Activated T-helper 1 cell treated with anti-CD3 and anti-CD28 coated beads, Interleukin-2, amount 50 U/mL, for 16 hours (primary cell): ENCODE results near the gene FRMD3.

Experiments
- DNase-seq, 2 donors: peaks; one replicate each; pipeline ENCODE4 v3.0.0-alpha.2; 2020; ENCODE audit warnings: low read depth in 1 of 2, low spot score in 1 of 2

Gene FRMD3

DNA sequence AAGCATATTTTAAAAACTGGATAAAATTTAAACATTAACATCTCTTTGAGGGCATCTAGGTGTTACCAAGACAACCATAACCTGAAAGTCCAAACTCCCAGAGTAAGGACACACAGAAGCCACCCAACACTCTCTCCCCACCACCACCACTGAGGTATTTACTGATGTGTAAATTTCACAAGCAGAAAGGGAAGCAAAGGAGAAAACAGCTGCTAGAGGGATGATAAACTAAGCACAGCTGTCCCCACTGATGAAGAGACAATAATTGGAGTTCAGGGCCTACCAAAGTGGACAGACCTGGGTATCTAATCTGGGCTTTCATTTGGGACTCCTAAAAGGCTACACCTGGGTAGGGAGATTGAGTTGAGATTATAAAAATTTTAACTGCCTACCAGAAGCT, 63.6 kb downstream of the FRMD3 start:
- DNase-seq: no peak

DNA sequence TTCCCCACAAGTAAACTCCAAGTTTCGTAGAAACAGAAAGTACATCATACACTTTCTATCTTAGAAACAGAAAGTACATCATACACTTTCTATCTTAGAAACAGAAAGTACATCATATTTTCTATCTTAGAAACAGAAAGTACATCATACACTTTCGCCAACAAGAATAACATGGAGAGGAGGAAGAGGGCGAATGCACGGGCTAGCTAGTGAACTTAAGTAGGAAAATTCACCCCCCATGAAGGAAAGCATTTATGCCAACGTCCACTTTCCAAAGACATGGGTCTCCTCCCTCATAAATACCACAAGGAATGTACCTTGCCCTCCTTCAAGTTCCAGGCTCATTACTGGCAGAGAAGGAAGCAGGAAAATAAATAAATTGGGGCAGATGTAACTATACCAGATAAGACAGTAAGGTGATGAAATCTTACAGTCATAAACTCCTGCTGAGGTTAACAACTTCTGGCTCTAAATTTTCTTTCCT, 64.7 kb downstream of the FRMD3 start:
- no peak for DNase-seq

DNA sequence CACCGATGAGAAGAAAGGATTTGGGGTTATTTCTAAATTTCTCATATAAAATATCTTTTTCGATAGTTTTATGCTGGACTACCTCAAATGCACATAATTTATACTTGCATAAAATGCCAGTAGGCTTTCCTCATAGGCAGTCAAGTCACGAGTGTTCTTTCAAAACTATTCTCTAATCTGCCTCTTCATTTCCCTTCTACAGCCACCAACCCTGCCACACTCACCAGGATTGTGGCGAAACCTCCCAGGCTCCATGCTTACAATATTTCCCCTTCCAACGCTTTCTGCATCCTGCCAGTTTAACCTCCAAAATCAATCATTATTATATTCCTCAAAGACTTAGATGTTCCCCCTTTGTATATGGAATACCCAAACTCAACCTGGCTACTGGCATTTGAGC, 65.4 kb downstream of the FRMD3 start:
- DNase-seq: no peak

DNA sequence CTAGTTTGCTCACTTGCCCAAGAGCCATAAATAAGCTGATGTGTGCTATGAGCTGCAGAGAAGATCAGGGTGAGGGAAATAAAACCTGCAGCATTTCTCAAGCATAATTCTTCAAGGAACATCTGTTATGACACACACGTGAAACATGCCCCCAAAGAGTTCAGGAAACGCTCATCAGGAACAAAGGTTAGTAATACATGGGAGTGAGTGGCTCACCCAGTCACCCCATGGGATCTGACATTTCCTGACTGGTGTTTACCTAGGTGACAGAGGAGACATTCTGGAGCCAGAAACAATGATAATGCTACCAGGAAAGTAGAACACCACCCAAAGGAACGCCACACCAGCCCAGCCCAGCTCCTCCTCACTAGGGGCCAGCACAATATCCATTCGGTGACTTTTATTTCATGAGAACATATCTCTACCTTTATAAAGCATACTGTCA, 66.0 kb downstream of the FRMD3 start:
- DNase-seq: no peak

DNA sequence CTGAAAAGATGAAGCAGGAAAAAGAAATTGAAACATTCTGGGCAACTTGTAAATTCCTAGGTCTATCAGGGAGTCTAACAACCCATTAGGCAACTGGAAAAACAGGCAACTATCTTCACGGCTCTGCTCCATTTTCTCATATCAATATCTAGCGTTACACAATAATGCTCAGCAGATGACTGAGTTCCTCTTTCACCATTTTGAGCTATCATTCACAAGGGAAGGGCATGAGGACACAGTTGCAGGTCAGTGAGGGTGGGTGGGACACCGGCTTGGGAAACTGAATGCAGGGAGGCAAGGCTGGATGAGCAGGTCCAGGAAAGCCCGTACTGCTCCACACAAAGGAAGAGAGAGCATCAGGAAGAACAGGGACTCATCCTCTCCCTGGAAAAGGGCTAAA, 67.0 kb downstream of the FRMD3 start:
- DNase-seq: no peak

DNA sequence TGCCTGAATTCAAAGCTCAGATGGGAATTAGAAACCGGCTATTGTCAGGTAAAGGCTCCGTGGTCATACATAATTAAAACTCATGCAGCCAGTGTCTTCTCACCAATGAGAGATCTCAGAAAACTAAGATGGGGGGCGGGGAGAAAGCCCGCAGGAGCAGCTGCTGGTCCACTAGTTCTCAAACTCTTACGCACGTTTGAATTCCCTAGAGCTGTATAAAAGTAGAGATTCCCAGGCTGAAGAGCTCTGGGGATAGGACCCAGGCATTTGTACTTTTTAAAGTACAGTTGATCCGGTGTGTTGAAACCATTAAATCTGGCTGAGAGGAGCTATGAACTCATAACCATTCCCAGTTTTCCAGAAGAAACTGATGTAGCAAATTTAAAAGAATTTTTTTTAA, 68.5 kb downstream of the FRMD3 start:
- no peak for DNase-seq

DNA sequence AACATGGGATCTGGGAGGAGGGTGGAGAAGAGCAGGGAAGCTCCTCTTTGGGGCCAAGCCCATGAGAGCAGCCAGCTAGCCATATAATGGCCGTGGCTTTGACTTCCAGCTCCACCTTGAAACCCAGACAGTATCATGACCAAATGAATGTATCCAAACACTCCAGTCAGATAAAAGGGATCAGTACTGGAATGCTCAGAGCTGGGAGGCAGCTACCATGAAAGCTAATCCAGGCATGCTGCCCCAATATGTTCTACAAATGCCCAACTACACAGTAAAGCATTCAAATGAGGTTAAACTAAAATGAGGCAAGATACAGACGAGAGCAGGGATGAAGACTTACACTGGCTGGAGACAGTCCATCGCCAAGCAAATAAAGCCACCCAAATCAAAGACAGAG, 69.4 kb downstream of the FRMD3 start:
- DNase-seq: no peak

DNA sequence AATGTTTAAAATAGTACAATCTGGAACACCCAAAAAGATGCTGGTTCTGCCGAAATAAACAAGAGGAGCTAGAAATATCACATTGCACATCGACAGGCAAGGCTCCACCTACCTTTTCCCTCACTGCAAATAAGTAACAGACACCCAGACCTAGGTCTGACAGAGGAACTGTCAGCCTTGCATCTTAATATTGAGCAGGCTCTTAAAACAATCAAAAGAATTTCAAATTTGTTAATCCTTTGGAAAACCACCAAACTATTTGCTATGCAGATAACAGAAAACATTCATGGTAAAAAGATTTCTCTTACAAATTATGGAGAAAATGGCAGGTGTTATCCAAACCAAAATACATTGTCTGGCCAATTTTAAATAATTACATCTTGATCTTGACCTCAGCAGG, 71.3 kb downstream of the FRMD3 start:
- no peak for DNase-seq

DNA sequence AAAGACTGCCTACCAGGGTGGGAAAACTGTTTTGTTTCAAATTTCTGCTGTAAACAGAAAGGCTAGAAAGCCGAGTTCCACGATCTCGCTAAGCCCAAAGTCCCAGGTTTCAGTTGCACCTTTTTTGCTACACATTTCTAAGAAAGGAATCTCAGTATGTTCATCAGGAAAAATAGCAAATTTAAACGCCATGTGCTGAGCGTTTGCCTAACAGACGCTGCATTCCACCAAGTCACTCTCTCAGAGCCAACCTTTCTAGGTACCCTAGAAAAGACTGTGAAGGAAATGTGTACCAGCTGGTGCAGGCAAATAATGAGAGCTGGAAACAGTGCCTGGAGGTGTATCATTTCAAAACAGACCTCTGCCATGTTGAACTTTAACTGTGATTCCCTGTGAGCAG, 71.8 kb downstream of the FRMD3 start:
- DNase-seq: no peak

DNA sequence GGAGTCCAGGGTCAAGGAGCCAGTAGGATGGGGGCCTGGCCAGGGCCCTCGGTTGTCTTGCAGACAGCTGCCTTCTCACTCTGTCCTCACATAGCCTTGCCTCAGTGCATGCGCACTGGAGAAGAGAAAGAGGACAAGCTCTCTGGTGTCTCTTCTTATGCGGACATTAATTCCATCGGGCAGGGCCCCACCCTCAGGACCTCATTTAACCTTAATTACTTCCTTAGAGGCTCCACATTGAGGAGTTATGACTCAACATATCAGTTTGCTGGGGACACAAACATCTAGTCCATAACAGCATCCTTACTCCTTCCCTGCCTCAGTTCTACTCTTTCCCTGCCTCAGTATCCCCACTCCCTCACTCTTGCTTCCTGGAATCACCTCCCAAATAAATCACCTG, 78.4 kb downstream of the FRMD3 start:
- no peak for DNase-seq

DNA sequence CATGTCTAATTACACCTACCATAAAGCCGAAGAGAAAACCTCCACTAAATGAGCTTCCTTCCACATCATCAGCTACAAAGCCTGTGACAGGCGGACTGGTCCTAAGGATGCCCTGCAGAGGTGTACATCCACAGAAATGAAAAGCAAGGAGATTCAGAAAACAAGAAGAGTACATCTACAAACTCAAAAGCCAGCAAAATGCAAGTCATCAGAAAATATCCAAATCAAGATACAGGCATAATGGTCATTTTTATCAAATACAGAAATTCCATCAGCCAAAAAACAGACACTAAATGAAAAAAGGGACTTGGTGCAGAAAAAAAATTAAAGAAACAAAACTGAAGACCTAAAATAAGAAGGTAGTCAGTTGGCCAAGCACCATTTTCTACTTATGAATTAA, 79.7 kb downstream of the FRMD3 start:
- DNase-seq: no peak

DNA sequence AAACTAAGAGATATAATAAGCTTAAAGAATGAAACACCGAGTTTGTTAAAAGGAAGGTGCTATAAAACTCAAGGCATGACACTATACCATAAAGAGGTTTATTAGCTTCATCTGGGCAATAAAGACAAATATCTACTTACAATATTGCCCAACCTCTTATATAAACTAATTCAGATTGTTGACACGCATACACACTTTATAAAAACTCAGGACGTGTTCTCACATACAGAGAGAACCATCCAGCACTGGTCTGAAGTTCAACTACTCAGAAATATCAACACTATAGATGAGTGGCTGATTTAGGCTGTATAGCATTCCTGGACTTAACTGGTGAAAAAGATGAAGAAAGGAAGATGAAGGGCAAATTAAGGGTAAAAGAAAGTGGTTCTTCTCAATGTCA, 81.2 kb downstream of the FRMD3 start:
- DNase-seq: no peak

DNA sequence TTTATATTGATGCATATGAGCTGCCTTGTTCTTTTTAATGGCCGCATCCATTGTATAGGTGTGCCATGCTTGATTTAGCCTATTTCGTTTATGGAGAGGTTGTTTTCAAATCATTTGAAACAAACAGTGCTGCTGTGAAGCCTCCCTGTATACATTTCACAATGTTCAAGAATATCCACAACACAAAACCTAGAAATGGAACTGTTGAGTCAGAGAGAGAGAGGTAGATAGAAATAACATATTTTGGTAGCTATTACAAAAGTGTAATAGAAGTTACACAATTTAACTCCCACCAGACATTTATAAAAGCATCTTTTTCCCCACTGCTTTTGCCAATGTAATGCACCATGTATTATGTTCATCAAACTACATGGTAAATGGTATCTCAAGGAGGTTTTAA, 82.0 kb downstream of the FRMD3 start:
- DNase-seq: no peak

DNA sequence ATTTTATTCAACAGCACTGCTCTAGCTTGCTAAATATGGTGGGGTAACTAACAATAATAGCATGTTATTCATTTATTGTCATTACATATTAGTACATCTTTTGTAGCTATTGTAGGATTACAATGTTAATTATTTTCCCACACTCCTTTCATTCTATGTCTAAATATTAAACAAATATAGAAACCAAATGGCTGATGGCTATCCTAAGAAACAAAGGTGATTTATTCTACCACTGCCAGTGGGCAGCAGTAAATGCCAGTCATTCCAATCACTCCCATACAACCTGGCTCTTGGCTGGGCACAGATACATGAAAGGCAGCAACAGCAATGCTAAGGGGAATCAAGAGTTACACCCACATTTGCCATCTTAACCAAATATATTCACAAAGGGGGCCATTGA, 84.1 kb downstream of the FRMD3 start:
- no peak for DNase-seq

DNA sequence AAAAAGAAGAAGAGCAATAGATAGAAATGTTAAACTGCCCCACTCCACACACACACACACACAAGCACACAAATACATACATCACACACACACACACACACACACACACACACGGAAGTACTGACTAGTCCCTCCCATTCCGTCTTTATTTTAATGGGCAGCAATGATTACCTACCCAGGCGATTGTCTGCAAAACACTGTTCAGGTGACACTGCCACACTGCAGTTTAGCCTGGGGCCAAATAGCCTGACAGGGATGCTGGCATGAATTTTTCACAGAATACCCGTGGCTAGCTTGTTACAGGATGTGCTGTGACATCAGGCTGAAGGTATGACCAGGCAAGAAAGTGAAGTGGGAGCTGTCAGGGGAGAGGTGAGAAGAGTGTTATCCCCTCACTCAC, 86.9 kb downstream of the FRMD3 start:
- DNase-seq: no peak

DNA sequence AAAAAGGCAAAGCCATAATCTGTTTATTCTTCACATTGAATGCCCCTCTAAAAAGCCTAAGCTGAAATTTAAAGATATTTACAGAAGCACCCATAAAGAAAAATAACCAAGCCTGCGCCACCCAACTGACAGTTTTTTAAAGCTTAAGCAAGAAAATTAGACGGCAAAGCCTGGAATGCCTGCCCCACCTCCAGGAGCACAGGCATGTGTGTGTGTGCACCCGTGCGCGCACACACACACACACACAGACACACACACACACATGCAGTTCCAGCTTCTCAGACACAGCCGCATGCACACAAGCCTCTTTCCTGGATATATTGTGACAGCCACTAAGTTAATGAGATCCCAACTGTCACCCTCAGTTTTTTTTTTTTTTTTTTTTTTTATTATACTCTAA, 88.2 kb downstream of the FRMD3 start:
- DNase-seq: no peak

DNA sequence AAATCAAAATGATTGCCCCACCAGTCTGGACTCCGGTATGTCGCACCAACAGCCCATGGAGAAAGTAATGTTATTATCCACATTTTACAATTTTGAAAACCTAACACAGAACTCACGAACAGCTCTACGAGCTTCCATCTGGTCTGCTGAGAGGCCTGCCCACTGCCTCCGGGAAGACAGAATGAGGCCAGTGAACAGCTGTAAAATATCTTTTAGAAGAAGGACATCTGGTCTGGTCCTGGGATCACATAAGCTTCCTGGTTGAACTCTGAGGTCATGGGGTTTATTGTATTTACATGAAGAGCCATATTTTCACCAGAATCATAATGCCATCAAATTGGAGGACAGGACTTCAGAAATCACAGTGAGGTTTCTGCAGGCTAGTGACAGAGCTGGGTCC, 89.0 kb downstream of the FRMD3 start:
- DNase-seq: no peak

DNA sequence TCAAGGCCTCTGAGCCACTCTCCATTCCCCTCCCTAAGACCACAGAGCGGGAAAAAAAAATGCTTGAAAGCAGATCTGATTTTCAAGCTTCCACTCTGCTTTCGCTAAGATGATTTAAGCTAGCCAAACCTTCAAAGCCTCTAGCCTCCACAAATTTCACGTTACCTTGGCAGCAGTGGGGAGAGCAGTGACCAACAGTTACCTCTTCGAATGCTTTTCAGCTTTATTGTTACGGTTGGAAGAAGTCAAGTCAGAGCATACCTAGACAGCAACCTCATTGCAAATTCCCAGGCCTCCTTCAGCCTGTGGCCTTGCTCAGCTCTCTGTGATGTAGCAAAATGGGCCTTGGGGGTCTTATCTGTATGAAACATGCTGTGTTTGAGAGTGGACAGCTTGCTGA, 89.6 kb downstream of the FRMD3 start:
- DNase-seq: no peak

DNA sequence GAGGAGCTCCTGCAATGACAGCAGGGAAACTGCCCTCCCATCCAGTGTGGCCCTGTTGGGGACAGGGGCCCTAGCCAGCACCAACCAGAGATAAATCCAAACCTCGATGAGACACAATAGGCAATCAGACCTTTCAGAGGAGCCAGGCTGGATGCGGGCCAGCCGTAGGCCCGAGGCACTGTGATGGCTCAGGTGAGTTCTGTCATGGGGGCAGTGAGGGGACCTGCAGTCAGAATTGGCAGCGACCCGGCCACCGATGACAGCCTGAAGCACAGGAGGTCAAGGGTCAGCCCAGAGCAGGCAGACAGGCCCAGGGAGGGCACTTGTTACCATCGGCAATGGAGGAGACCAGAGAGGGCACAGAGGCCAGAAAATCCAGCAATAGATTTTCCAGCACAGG, 90.8 kb downstream of the FRMD3 start:
- DNase-seq: no peak

DNA sequence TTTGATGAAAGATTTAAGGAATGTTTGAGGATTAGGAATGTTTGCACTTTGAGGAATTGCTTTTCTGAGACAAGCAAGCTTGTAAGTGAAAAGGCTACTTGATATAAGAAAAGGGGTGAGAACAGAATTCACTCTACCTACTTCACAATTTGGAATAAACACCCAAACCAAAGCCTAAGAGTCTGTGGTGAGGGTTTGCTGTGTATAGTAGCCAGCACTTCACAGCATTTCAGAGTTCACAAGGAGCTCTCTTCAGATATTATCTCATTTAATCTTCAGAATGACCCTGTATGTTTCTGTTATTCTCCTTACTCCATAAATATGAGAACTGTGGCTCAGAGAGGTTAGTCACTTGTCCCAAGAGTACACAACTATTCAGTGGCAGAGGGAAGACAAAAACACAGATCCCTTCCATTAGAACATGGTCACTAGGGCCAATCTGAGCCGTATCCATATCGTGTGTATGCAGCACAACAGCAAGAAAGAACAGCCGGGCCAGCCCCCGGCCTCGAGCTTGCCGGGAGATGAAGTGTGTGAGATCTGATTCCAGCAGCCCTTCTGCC, 92.4 kb downstream of the FRMD3 start:
- no peak for DNase-seq

DNA sequence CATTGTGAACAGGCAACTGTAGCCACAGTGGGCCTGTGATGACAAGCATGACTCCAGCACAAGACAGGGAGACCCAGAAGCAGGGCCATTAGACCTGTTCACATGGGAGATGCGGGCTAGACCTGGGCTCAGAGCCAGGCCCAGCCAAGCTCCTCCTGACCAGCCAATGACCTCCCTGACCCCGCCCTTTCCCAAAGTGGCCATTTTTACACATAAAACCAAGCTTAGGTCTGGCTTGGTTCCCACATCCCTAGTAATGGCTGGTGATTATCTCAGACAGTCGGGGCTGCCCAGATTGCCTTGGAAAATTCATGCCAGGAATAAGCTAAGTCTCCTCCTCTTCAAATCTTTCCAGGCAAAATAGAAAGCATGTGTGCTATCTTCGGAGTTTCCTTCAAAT, 94.1 kb downstream of the FRMD3 start:
- DNase-seq: no peak

DNA sequence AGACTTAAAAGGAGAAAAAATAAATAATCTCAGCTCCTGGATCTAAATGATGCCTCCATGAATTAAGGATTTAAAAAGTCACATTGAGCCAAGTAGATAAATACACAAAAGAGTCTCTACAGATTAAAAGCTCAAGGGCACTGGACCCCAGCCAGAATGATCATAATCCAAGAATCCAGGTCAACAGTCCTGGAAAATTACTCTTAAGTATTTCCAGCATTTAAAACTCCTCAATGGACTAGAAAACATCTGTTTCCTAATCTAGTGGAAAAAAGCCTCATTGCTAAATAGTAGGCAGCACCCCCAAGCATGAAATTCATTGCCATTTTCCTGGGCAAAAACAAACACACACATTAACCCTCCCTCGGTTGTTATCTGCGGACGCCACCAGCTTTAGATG, 96.8 kb downstream of the FRMD3 start:
- DNase-seq: no peak

DNA sequence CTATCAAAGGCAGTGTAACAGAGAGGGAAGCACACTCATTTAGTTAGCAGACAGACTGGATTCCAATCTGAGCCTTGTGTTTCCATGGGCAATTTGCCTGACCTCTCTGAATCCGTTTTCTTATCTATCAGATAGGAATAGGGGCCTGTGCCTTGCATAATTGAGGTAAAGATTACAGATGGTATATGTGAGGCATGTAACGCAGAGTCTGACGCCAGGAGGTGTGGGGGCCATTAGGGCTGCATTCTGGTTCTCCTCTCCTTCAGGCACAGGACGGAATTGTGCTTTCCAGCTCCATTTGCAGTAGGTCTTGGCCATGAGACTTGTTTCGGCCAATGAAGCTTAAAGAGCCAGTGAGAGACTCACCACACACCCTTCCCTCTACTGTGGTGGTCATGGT, 97.6 kb downstream of the FRMD3 start:
- DNase-seq: no peak

DNA sequence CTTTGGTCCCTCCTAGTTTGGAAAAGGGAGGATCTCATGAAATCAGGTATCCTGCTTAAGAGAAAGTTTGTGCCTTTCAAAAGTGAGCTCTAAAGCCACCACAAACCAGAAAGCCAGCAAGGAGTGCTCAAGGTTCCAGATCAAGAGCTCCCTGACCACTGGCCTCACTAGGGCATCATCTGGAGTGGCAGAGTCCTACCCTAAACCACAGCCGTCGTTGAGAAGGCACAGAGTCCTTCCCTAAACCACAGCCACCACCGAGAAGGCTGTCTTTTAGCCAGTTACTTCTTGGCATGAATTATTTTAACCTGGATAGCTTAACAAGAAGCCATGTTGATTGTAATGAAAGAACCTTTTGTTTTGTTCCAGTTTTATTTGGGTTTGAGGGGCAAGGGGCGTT, 102.9 kb downstream of the FRMD3 start:
- no peak for DNase-seq
